PC-9 (cell line): ENCODE data around the gene ULK2. TPM values are rescaled to one million over a fixed set of nuclear protein-coding genes. Genes with fewer than 3 reads are reported as not detected.

Source experiments
- BruUV-seq: library from RNA; stranded (reverse); fragments of 400-500 nt; replicated peaks from 2 replicates; lab custom pipeline; 2021; lab: Mats Ljungman, UMichigan
- CTCF ChIA-PET: fragments of 300-600 bp; sonication (Branson Sonifier 250); formaldehyde crosslinking; loops from one replicate; lab custom pipeline; 2022; ENCODE audit warnings: antibody characterized with exemption; lab: Charles Lee
- POLR2A ChIA-PET: fragments of 300-600 bp; sonication (Branson Sonifier 250); formaldehyde crosslinking; loops from one replicate; lab custom pipeline; 2022; ENCODE audit warnings: antibody characterized with exemption; ENCODE audit not compliant: unreplicated experiment; lab: Charles Lee
- DNase-seq, 2 experiments: peaks; one replicate each; pipeline versions ENCODE4 v3.0.0 to v3.0.0-alpha.2; 2015 to 2022; ENCODE audit warnings: mixed read lengths in 1 of 2
- H2AFZ ChIP-seq: fragments of 200-600 bp; sonication (generic); 2 replicates; pipeline ENCODE4 v1.8.1; 2017; ENCODE audit warnings: antibody characterized with exemption
- H3F3A ChIP-seq: fragments of 200-600 bp; sonication (generic); 2 replicates; pipeline ENCODE4 v1.8.1; 2017; ENCODE audit warnings: antibody characterized with exemption, mild to moderate bottlenecking, low read depth; ENCODE audit not compliant: insufficient read depth
- H3K27ac ChIP-seq: fragments of 200-600 bp; sonication (generic); 2 replicates; pipeline ENCODE4 v1.6.1; 2016; ENCODE audit warnings: mixed run types
- H3K27me3 ChIP-seq: fragments of 200-600 bp; sonication (generic); 2 replicates; pipeline ENCODE4 v1.6.1; 2016; ENCODE audit warnings: low read depth, mixed run types; ENCODE audit not compliant: insufficient read depth
- H3K36me3 ChIP-seq: fragments of 200-600 bp; sonication (generic); 2 replicates; pipeline ENCODE4 v1.6.1; 2016; ENCODE audit warnings: low read depth, mixed run types
- H3K4me1 ChIP-seq: fragments of 200-600 bp; sonication (generic); replicated peaks from 2 replicates; pipeline ENCODE4 v1.6.1; 2016; ENCODE audit warnings: mixed run types; ENCODE audit not compliant: insufficient read depth
- H3K4me2 ChIP-seq: fragments of 200-600 bp; sonication (generic); 2 replicates; pipeline ENCODE4 v1.6.1; 2017; ENCODE audit warnings: mixed run types
- H3K4me3 ChIP-seq: fragments of 200-600 bp; sonication (generic); 2 replicates; pipeline ENCODE4 v1.6.1; 2016; ENCODE audit warnings: mixed run types
- H3K79me2 ChIP-seq: fragments of 200-600 bp; sonication (generic); 2 replicates; pipeline ENCODE4 v1.6.1; 2017; ENCODE audit warnings: low read depth, mixed run types
- H3K9me2 ChIP-seq: fragments of 200-600 bp; sonication (generic); 2 replicates; pipeline ENCODE4 v1.8.1; 2017; ENCODE audit warnings: mild to moderate bottlenecking; ENCODE audit not compliant: insufficient read depth
- H3K9me3 ChIP-seq: fragments of 200-600 bp; sonication (generic); 2 replicates; pipeline ENCODE4 v1.8.1; 2016; ENCODE audit warnings: low read depth; ENCODE audit not compliant: insufficient read depth
- H4K20me1 ChIP-seq: fragments of 200-600 bp; sonication (generic); 2 replicates; pipeline ENCODE4 v1.8.1; 2017; ENCODE audit not compliant: insufficient read depth
- EZH2 ChIP-seq: fragments of 200-600 bp; sonication (generic); IDR thresholded peaks from 2 replicates; pipeline ENCODE4 v1.8.0; 2017; ENCODE audit warnings: antibody characterized with exemption, low read depth
- intact Hi-C: fragments of 100-400 bp; cut with micrococcal nuclease; formaldehyde crosslinking; loops from one replicate; pipeline ENCODE4 v1.10.0; 2022; ENCODE audit not compliant: unreplicated experiment
- total RNA-seq: library from RNA; stranded (reverse); gene quantifications from 2 replicates; pipeline ENCODE4 v1.2.3, GENCODE V29; 2021
- TF ChIP-seq, protein P1 (sequence below): fragments of 200-600 bp; sonication (generic); conservative IDR thresholded peaks from 2 replicates; pipeline ENCODE4 v1.6.1; 2017; ENCODE audit warnings: mixed run types, antibody characterized with exemption, mild to moderate bottlenecking, moderate library complexity

Gene ULK2
- total RNA-seq, 1 experiment from 2014 or later = 8.7 TPM

DNA sequence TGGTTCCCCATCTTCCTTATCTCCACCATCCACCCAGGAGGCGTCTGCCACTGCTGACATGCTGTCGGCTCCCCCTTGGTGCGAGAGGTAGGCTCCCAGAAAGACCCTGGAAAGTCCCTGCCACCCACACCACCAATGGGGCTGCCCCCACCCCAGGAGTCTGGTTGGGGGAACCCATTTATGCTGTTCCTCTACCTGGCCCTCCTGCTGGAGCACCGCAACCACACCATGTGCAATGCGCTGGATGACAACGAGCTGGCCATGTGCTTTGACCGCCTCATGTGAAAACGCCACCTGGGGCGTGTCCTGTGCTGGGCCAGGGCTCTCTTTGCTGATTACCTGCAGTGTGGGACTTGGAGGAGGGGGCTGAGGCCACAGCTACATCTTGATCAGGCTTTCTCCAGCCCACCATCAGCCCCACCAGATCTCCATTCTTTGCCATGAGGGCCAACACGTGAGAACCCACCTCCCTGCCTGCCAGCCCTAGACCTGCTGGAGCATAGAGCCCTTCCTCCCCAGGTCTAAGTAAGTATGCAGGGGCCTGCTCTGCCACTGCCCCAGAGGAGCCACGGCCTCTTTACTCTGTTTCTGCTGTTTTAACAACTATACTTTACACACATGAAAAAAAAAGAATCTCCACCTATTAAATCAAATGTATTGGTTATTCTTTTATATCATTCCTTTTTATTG lies 111.8 kb downstream of the ULK2 start:
- BruUV-seq = no TSS peak

DNA sequence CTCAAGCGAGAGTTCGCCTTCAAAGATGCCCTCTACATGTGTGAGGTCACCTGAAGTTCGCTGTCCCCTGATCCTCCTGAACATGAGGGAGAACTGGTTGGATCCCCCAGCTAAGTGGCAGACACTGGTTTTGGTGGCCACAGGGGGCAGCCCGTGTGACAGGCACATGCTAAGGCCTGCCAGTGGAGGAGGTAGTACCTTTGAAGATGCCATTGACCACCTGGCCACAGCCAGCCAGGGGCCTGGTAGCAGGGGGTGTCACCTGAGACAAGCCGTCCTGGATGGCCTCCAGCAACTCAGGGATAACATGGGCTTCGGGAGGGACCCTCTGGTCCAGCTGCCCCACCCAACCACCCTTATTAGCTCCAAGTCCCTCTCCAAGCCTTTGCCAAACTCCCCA lies 112.3 kb downstream of the ULK2 start:
- no peaks in the 10 kb centered on the region for H3K9me2 ChIP-seq
- TF ChIP-seq, protein P1, sequence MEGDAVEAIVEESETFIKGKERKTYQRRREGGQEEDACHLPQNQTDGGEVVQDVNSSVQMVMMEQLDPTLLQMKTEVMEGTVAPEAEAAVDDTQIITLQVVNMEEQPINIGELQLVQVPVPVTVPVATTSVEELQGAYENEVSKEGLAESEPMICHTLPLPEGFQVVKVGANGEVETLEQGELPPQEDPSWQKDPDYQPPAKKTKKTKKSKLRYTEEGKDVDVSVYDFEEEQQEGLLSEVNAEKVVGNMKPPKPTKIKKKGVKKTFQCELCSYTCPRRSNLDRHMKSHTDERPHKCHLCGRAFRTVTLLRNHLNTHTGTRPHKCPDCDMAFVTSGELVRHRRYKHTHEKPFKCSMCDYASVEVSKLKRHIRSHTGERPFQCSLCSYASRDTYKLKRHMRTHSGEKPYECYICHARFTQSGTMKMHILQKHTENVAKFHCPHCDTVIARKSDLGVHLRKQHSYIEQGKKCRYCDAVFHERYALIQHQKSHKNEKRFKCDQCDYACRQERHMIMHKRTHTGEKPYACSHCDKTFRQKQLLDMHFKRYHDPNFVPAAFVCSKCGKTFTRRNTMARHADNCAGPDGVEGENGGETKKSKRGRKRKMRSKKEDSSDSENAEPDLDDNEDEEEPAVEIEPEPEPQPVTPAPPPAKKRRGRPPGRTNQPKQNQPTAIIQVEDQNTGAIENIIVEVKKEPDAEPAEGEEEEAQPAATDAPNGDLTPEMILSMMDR = no peak
- no peak for TF ChIP-seq EZH2
- H3K4me2 ChIP-seq = no peak overlapping the region
- CTCF ChIA-PET = no interaction called here
- H4K20me1 ChIP-seq = no peaks in the 10 kb centered on the region
- H3K9me3 ChIP-seq = no peaks in the 10 kb centered on the region
- H3K4me1 ChIP-seq = peaks cover 44% of the 10 kb centered on the region
- H3K36me3 ChIP-seq = no peaks in the 10 kb centered on the region
- no peak overlapping the region for H2AFZ ChIP-seq
- no peak overlapping the region for H3K4me3 ChIP-seq
- BruUV-seq = no TSS peak
- DNase-seq = no peak
- peak overlapping the region; percentile 100; the same call in 1 of the 2 replicates for H3K27ac ChIP-seq
- no peaks in the 10 kb centered on the region for H3K27me3 ChIP-seq
- no peaks in the 10 kb centered on the region for H3K79me2 ChIP-seq
- POLR2A ChIA-PET = no interaction called here
- peaks cover 31% of the 10 kb centered on the region for H3F3A ChIP-seq
- intact Hi-C loops = no loop called here

More for the DNA sequence above, 111.8 kb downstream of the ULK2 start:
- TF ChIP-seq EZH2 = no peak
- TF ChIP-seq, protein P1 = no peak
- Histone ChIP-seq H3K4me3 (no peak overlapping the region), H4K20me1 (no peaks in the 10 kb centered on the region), H3F3A (peaks cover 25% of the 10 kb centered on the region), H3K9me3 (no peaks in the 10 kb centered on the region), H3K27ac (no peak overlapping the region), H3K4me2 (no peak overlapping the region), H3K79me2 (no peaks in the 10 kb centered on the region), H3K36me3 (no peaks in the 10 kb centered on the region), H3K4me1 (peaks cover 39% of the 10 kb centered on the region), H3K9me2 (no peaks in the 10 kb centered on the region), H3K27me3 (no peaks in the 10 kb centered on the region), H2AFZ (no peak overlapping the region)
- intact Hi-C loops = no loop called here
- POLR2A ChIA-PET = interaction anchor here (0.6 kb wide), 1 partner anchor 14 kb away, joined by 5 read pairs; no protein-coding TSS in a partner anchor
- CTCF ChIA-PET = no interaction called here
- DNase-seq = no peak

DNA sequence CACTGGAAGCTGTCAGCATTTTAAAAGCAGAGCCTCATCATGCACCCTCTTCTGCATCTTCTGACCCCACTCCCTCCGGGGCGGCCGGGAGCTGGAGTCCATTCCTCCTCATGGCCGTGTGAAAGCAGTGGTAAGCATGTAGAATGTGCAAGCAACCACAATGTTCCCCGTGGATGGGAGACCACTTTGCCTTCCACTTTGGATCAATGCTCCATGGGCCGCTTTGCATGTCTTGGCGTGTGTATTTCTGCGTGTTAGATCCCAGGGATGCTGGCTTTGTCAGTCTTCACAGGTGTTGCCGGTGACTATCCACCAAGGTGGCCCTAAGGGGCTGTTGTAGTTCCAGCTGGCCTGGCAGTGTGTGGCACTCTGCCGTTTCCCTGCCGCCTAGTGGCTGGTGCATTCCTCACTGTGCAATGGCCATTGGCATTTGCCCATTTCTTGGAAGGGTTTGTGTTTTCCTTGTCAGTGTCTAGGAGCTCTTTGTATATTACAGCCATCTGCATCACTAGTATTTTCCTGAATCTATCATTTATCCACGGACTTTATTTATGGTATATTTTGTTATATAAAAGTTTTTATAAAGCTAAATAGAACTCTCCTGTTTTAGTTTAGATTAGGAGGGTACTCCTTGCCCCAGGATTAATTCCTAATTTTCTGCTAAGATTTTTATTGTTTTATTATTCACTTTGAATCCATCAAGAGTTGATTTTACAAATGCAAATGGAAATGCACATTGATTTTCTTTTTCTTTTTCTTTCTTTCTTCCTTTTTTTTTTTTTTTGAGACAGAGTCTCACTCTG lies 113.9 kb downstream of the ULK2 start:
- Histone ChIP-seq H3K4me1 (peaks cover 60% of the 10 kb centered on the region), H3K4me2 (peak overlapping the region; percentile 90), H3K9me3 (no peaks in the 10 kb centered on the region), H3K4me3 (peak overlapping the region; percentile 52), H3K9me2 (no peaks in the 10 kb centered on the region), H3F3A (peaks cover 46% of the 10 kb centered on the region), H3K27me3 (no peaks in the 10 kb centered on the region), H2AFZ (no peak overlapping the region), H4K20me1 (no peaks in the 10 kb centered on the region), H3K36me3 (no peaks in the 10 kb centered on the region), H3K27ac (peak overlapping the region; percentile 100), H3K79me2 (no peaks in the 10 kb centered on the region)
- TF ChIP-seq, protein P1 = peak; percentile 89
- no peak for TF ChIP-seq EZH2
- intact Hi-C loops = loop anchor here (1.0 to 5.0 kb wide), 8 partner anchors 26 to 392 kb away; partner anchors contain the start of genes ALDH3A2, B9D1 and SLC47A2
- CTCF ChIA-PET = interaction anchor here (0.7 to 2.5 kb wide), 7 partner anchors 8 to 389 kb away, joined by 3 to 16 read pairs (median 4); no protein-coding TSS in a partner anchor
- peak; percentile 75 to 85 for DNase-seq
- BruUV-seq = no TSS peak
- POLR2A ChIA-PET = interaction anchor here (0.5 to 2.9 kb wide), 11 partner anchors 11 to 506 kb away, joined by 3 to 22 read pairs (median 4); partner anchors contain the start of genes ALDH3A2 and SLC47A1
